ENCODE results near the gene OR51V1. TPM values are rescaled to one million over a fixed set of nuclear protein-coding genes. Genes with fewer than 3 reads are reported as not detected.

The OR51V1 gene
- not detected in 2 replicates for total RNA-seq

GRCh38 chr11:5200582-5200981 lies at the start of gene OR51V1:
Gene OR51V1, minus strand, starts transcription at chr11:5200682. Its CDS starts 0 bp downstream, at chr11:5200682.

GRCh38 chr11:5249807-5250396 lies 49.4 kb upstream of the OR51V1 start, which contains the start of gene HBG1:
Gene HBG1, minus strand, starts transcription at chr11:5249857. Its CDS starts 53 bp downstream, at chr11:5249804.

GRCh38 chr11:5234381-5234834 lies 33.9 kb upstream of the OR51V1 start, which contains the start of gene HBD:
Gene HBD, minus strand, starts transcription at chr11:5234483. Its CDS starts 50 bp downstream, at chr11:5234433.

GRCh38 chr11:5226732-5227310 lies 26.3 kb upstream of the OR51V1 start, which contains the start of gene HBB:
Gene HBB, minus strand, starts transcription at chr11:5227071. Its CDS starts 50 bp downstream, at chr11:5227021.

GRCh38 chr11:5154657-5155056 lies 45.8 kb downstream of the OR51V1 start, which contains the start of gene OR52A1:
Gene OR52A1, minus strand, starts transcription at chr11:5154757. Its CDS starts 2,388 bp downstream, at chr11:5152369.

Other genes with a start within 250 kb of the OR51V1 start
- not detected in 2 replicates for gene OR51A2, start 245.0 kb downstream of the OR51V1 start, total RNA-seq
- not detected in 2 replicates for gene OR51L1, start 205.8 kb downstream of the OR51V1 start, total RNA-seq
- not detected in 2 replicates for gene OR52J3, start 154.2 kb downstream of the OR51V1 start, total RNA-seq
- gene OR52E2, start 141.1 kb downstream of the OR51V1 start, total RNA-seq, result not detected in 2 replicates
- not detected in 2 replicates for gene OR52E1, start 131.1 kb downstream of the OR51V1 start, total RNA-seq
- not detected in 2 replicates for gene OR52A5, start 62.3 kb downstream of the OR51V1 start, total RNA-seq
- gene OR52A1, start 45.9 kb downstream of the OR51V1 start, total RNA-seq, result not detected in 2 replicates
- gene HBB, start 26.4 kb upstream of the OR51V1 start, total RNA-seq, result not detected in 2 replicates
- not detected in 2 replicates for gene HBD, start 33.8 kb upstream of the OR51V1 start, total RNA-seq
- gene HBG1, start 49.2 kb upstream of the OR51V1 start, total RNA-seq, result not detected in 2 replicates
- gene HBG2, start 54.1 kb upstream of the OR51V1 start, total RNA-seq, result not detected in 2 replicates
- 0.39 TPM in 1 of 2 replicates, not detected in the other for gene HBE1, start 69.3 kb upstream of the OR51V1 start, total RNA-seq
- gene OR51B4, start 101.3 kb upstream of the OR51V1 start, total RNA-seq, result not detected in 2 replicates
- gene OR51B2, start 123.6 kb upstream of the OR51V1 start, total RNA-seq, result not detected in 2 replicates
- gene OR51B5, start 142.8 kb upstream of the OR51V1 start, total RNA-seq, result 0.22 TPM in 1 of 2 replicates, not detected in the other
- gene OR51B6, start 150.8 kb upstream of the OR51V1 start, total RNA-seq, result not detected in 2 replicates
- gene OR51M1, start 183.1 kb upstream of the OR51V1 start, total RNA-seq, result not detected in 2 replicates
- gene OR51Q1, start 221.4 kb upstream of the OR51V1 start, total RNA-seq, result not detected in 2 replicates
- gene OR51I1, start 240.8 kb upstream of the OR51V1 start, total RNA-seq, result not detected in 2 replicates
- not detected in 2 replicates for gene OR51I2, start 248.6 kb upstream of the OR51V1 start, total RNA-seq